HG03159 (cell line): ENCODE results near the gene TTC7B.

Experiments
- ATAC-seq: cut with Tn5 transposase; IDR thresholded peaks from one replicate; pipeline ENCODE4 v1.9.1; 2021; ENCODE audit warnings: mild to moderate bottlenecking, moderate library complexity; ENCODE audit not compliant: unreplicated experiment

Gene TTC7B

DNA sequence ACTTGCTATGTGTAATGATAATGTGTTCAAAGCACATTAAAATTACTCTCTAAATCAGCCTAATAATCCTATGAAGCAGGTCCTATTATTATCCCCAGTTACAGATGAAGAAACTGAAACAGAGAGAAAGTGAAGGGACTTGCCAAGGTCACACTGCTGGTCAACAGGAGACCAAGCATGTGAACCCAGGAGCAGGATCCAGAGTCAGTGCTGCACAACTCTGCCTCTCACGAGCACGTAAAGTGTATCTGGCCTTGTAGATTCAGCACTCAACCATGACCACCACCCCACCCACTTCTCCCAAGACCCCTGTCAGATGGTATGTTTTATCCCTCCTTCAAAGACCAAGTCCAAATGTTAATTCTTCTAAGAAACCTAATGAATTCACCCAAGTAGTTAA is 100.7 kb downstream of the TTC7B start:
- ATAC-seq, result no peak

DNA sequence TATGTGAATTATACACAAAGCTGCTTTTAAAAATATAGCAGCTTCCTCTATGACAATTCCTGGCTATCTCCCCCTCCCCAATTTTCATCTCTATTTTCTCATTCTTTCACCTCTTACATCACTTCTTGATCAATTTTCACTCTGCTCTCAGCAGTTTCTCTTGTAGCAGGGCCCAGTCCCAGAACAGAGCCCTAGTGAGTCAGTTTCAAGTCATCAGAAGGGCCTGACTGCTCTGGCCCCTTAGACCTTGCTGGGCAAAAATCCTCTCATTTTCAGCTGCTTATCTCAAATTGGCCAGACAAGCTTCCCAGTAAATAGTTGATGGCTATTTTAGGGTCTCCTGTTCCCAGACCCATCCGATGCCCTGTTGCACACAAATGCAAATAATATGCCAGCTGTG is 101.4 kb downstream of the TTC7B start:
- no peak for ATAC-seq

DNA sequence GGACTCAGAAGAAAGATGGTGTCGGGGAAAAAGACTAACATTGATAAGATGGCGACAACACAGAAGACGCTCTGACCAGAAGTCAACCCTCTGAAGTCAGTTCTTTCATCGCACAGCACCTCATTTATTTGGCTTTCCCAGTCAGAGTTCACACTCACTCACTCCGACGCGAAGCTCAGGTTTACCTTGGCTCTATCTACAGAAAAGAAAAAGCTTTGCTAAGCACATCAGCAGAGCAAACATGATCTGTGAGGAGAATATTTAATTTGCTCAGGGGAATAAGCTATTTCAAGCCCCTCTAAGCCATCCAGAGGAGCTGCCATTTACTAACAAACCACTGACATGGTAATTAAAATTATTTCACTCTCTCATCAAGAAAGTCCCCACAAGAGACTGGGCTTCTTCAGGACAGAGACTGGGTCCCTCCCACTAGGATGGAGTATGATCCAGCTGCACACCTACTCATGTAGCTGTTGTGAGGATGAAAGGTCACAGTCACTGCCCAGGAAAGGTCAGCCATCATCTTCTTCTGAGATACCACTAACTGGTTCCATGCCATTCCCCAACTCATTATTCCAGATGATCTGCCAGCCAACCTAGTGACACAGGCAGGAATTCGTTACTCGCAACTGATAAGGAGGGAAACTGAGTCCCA is 111.4 kb downstream of the TTC7B start:
- no peak for ATAC-seq

DNA sequence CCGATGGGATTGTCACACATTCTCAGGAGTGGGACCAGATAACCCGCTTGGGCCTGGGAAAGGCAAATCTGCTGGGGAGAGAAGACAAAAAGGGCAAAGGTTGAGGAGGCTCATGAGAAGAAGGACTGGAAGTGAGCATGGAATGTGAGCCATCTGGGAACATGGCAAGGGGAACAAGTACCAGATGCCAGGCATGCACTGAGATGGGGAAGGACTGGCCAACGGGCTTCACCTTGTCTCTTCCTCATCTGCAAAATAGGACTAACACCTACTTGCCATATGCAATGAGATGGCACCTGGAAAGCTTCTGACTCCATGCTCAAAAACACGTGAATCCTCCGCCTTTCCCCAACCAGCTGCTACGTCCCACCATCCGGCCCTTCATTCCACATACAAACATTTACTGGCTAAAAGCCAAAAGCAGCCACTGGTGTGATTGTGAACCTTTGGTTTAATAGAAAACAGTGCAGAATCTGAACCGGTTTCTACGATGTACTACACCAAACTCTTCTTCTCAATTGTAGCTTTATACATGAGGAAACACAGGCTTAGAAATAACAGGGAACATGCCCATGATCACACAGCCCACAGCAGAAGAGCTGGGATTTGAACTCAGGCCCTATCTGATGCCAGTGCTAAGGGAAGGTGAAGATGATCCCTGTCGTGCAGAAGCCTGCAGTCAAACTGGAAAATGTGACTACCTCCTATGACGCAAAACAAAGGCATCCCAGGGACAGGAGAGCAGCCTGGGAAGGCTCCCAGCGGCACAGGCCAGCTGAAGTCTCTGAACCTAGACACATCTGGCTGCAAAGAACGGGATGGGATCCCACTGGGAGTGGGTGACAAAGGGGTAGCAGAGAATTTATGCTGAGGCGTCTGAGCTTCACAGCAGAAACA is 112.1 kb downstream of the TTC7B start:
- no peak for ATAC-seq

DNA sequence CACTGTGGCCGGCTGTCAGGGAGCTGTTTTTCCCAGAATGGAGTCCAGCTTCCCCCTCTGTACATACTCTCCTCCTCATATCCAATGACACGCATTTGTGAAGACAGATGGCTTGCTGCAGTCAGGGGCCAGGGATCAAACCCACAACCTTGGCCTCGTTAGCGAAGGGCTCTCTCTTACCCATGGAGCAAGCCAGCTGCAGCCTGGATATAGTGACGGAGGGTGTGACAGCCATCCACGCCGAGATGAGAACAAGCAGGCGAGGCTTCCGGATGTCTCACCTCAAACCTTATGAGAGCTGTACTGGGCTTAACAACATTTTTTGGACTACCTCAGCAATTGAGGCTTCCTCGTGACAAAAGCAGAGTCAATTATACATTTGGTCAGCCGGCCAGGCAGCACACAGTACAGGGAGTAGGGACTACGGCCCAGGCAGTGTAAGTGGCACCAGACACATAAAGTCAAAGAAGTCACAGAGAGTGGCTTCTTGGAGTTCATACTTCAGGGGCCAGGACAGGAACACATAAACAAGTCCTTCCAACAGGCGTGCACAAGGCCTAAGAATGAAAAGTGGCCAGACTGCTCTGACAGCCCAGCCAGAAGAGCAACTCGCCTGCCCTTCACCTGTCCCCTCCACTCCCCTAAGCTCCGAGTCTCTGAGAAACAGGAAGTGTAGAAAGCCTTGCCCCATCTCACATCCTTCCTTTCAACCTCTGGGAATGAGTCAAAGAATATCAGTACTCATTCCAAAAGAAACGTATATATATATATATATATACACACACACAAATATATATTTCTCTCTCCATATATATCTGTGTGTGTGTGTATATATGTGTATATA is 115.1 kb downstream of the TTC7B start:
- no peak for ATAC-seq

DNA sequence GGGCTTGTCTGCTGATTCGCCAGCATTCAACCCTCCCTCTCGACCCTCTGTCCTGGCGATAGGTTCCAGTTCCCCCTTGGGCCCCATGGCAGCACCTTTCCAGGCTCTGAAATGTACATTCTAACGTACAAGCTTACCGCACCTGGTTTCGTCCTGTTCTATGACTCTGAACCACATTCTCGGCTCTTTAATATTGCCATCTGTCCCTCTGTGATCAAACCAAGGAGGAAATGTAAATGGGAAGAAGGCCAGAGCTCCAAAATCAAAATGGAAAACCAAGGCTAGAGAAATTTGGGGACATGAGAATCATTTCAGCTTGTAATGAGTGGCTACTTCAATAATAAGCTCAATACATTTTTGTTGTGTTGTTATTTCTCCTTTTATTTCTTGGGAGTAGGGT is 117.2 kb downstream of the TTC7B start:
- no peak for ATAC-seq

DNA sequence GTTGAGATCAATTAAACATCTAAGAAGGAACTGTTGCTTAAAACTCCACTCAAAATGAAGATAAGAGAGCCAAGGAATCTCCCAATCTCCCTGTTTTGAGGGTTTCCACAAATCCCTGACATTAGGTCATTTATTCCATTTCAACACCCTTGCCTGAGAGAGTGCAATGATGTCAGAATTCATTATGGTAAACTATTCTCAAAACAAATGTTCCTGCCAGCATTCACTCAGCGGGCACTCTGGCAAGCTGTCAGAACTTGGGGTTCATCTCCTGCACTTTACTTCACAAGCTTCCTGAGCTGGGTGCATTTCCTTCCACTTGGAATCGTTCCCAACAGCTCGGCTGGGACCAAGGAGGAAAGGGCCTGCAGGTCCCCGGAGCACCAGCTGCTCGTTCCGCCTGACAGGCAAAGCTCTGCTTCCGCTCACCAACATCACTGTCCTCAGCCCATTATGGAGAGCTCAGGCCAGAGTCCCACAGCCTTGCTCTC is 117.8 kb downstream of the TTC7B start:
- no peak for ATAC-seq

DNA sequence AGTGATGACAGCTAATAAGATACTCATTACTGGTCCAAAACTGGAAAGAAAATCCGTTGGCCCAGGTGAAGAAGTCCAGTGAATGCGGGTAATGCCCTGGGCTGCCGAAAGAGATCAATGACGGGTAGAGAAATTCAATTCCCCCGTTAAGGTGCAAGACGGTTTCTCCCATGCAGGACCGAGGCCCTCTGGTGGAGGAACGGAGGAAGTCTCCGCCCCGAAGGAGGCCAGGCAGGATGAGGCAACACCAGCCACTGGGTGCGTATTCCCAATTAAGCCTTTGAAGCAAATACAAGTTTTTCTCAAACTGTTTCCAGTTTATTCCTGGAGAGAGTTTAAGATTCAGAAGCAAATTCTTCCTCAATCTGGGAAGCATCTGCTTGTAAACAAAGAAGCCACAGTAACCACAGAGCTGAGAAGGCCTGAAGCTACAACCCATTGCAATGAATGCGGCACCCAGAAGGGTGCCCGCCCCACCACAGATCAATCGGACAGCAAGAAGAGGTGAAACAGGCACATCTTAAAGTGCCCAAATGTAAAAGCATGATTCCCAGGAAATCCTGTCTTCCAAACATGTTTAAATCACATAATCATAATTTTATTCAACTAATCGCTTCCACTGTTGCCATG is 118.5 kb downstream of the TTC7B start:
- ATAC-seq, result peak; percentile 88

DNA sequence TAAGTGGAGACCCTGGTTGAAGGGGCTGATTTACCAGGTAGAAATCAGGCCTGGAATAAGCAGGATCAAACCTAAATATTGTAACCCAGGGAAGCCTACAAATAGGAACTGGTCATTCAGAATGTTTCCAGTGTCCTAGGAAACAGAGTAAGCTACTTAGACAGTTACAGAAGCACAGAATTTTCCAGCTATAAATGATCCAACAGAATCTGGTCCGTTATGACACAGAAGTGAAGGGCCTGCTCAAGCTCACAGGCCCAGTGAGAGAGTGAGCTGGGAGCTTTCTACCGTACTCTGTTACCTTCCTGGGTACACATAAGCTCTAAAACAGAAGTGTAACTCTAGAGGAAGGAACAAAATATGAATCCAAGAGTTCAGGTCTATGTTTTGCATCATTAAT is 119.1 kb downstream of the TTC7B start:
- ATAC-seq, result no peak

DNA sequence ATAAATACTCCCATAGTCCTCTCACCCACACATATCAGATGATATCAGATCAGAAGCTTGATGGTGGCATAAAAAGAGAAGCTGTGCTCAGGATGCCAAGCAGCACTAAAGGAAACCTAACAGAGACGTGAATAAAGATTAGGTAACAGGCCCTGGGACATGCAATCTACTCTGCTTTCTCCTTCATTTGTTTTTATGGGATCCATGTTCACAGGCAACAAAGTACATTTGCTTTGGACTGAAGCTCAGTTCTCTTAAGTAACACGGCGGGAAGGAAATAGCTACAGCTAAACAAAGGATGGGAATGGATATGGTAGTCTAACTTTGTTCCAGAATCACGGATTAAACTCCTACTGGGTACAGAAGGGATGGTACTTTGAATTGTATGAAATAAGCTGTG is 119.5 kb downstream of the TTC7B start:
- ATAC-seq, result no peak

DNA sequence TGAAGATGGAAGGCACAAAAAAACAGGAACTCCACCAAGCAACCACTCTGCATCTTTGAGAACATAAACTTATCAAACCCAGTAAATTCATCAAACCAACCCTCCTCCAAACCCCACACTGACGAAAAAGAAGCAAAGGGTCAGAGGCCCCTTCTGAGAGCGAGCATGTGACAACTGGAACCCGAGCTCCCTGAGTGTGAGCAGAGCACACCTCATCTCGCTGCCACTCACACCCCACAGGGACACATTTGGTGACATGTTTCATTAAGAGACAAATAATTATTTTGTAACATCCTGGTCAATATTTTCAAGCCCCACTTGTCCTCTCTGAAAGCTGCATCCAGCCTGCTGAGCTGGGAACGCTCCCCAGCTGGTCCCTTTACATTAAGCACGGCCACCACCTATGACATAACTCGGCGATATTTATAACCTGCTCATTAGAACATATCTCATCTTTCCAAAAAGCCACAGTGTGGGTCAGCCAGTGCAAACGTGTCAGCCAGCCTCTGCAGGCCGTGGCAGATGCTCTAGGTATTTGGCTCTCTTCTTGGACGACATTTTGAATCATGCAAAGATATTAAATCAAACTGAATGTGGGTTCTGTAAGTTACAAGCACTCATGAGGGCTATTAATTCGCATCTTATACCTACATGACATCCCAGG is 120.1 kb downstream of the TTC7B start:
- ATAC-seq, result no peak

DNA sequence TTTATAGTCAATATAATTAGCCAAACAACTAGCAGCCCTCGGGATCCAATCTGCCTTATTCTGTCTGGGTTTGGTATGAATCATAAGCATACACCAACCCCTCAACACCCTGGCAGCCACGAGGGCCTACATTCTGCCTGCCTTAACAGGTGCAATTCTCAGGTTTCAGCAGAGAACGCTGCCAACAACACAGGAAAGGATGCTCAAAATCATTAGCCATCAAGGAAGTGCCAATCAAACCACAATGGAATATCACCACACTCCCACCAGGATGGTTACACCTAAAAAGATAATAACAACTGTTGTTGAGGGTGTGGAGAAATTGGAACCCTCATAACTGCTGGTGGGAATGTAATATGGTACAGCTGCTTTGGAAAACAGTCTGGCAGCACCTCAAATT is 122.8 kb downstream of the TTC7B start:
- ATAC-seq, result no peak

DNA sequence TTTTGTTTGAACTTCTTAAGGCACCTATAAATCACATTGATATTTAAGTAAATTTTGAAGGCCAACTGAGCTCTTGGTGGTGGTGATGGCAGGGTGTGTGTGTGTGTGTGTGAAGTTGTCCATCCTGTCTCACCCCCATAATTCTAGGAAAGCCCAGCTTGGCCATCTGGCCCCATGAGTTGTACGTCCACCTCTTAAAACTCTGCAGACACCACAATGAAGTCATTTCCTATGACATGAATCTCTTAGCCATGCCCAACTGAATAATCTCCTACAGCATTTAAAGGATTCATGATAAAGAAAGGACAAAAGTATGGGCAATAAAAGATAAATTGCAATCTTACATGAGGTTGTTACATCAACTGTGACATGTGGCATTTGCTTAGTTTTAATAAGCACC is 123.4 kb downstream of the TTC7B start:
- no peak for ATAC-seq

DNA sequence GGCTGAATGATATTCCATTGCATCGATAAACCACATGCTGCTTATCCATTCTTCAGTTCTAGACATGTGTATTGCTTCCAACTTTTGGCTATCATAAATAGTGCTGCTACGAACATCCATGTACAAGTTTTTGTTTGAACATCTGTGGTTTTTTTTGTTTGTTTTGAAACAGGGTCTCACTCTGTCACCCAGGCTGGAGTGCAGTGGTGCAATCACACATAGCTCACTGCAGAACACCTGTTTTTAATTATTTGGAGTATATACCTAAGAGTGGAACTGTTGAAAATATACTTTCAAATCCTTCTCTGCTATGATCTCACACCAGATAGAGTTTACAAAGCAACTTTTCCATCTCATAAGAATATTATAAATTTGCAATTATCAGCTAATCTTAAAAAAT is 124.2 kb downstream of the TTC7B start:
- ATAC-seq, result no peak

DNA sequence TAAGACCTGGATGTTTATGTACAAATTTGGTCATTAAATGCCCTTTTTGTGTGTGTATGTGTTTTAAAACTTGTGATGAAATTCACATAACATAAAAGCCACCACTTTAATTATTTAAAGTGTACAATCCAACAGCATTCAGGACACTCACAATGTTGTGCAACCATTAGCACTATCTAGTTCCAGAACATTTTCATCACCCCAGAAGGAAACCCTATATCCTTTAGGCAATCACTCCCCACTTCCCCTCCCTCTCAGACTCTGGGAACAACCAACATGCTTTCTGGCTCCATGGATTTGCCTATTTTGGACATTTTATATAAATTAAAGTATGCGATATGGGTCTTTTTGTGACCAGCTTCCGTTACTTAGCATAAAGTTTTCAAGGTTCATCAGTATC is 124.6 kb downstream of the TTC7B start:
- ATAC-seq, result no peak

DNA sequence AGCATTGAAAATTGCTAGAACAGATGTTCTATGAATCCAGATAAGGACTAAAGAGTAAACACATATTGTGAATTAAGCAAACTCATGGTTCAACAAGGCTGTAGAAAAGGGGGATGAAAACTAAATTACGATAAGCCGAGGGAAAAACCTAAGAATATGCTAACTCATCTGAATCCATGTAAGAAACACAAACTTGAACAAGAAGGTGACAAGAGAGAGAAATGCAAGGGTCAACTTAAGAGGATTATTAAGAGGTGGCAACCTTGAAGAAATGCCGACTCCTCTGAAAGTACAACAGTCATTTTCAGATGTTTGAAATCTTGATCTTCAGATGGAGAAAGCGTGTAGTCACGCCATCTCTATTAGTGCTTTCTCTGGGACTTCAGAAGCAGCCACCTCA is 128.6 kb downstream of the TTC7B start:
- no peak for ATAC-seq

DNA sequence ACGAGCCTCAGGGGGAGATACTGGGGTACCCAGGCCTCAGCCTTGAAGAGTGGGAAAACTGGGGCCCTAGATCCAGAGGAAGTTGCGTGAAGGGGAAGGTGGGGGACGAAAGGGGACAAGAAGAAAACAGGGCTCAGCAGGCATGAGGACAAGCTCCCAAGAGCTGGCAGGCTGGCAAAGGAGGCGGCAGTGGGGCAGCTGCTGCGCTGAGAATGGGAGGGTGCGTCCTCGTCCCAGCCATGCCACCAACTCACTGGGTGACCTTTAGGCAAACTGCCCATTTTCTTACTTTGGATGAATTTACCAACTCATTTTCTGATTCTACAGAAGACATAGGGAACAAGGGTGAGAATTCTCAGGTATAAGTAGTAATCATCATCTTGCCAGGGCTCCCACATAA is 133.6 kb downstream of the TTC7B start:
- ATAC-seq, result no peak

DNA sequence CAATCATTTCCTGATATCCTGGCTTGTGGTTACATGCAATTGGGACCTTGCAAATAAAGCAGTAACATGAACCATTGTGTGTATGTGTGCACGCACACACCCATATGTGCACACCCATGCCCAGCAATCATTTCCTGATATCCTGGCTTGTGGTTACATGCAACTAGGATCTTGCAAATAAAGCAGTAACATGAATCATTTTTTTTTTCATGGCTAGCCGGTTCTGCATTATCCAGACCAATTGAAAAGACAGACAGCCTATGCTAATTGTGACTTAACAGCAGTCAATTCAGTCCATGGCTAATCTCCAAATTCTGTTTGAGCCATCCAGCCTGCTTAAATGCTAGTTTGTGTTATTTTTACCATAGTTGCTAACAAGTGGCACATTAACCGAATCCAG is 134.3 kb downstream of the TTC7B start:
- ATAC-seq, result no peak

DNA sequence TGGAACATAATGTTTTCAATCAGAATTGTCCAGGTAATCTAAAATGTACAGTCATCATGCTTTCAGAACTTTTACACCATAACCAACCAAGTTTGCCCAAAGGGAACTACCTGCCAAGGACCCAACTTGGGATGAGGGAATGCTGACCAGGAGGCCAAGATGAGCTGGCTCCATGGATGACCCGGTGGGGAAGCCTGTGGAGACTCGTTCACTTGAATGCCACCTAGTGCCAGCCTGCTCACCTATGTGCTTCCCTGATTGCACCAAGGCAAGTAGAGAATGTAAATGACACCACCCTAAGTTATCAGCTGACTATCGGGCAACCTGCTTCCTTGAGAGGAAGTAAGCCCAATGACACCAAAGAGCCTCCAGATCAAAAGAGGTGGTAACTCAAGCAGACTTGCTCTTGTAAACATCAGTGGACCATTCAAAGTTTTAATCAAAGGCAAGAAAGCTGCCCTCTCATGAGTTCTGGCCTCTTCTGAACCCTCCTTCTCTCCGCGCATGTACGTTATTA is 137.3 kb downstream of the TTC7B start:
- ATAC-seq, result no peak

DNA sequence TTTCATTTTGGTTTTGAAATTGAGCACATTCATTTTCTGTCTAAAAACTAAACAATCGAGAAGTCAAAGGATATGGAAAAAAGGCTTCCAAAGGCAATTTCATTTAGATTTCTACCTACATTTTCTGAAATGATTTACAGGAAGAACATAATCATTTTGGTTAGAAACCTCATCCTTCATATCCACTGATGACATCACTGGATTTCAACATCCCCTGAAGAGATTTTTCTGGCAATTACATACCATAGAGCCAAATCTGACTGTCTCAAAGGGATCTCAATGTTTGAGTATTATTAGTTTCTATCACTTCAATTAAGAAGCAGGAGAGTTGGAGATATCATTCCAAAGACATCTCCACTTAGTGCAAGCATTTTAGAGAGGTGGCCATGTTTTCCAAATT is 137.8 kb downstream of the TTC7B start:
- no peak for ATAC-seq
